ENCODE data around the gene MPRIP.

Gene MPRIP

GRCh38 chr17:17213775-17214174 lies 171.5 kb downstream of the MPRIP start:
- TF ChIP-seq ZNF449 (tag by site-specific recombination; IDR thresholded peaks at IDR 0.05) (no peak), BCL11B (tag by site-specific recombination; IDR thresholded peaks at IDR 0.05; ENCODE audit: low read depth) (no peak), ZFP37 (tag by site-specific recombination; IDR thresholded peaks at IDR 0.05) (no peak), ATF2 (tag by site-specific recombination; IDR thresholded peaks at IDR 0.05; ENCODE audit: low read depth) (no peak), ZNF292 (tag by site-specific recombination; IDR thresholded peaks at IDR 0.05; ENCODE audit: borderline replicate concordance, low read depth) (no peak), ZBTB26 (tag by site-specific recombination; optimal IDR thresholded peaks at IDR 0.05) (no peak), ZNF561 (tag by site-specific recombination; IDR thresholded peaks at IDR 0.05; ENCODE audit: borderline replicate concordance) (no peak), ZNF692 (tag by site-specific recombination; IDR thresholded peaks at IDR 0.05) (no peak), ZNF404 (tag by site-specific recombination; IDR thresholded peaks at IDR 0.05) (no peak)
- Histone ChIP-seq H3K4me1 (ENCODE audit: control insufficient read depth, insufficient read depth, low read length) (no peaks in the 10 kb centered on the region), H3K4me3 (ENCODE audit: low read depth, low read length) (no peak overlapping the region), H3K9me3 (ENCODE audit: control insufficient read depth, insufficient read depth, low read depth, low read length) (no peaks in the 10 kb centered on the region), H3K27ac (ENCODE audit: extremely low read depth, low read depth, low read length) (no peak overlapping the region), H3K36me3 (ENCODE audit: control insufficient read depth in 2 of 2, insufficient read depth in 1 of 2, low read length in 2 of 2) (peaks cover 17 to 69% of the 10 kb centered on the region in 2 experiments)
- CTCF ChIA-PET = interaction anchor here (0.5 kb wide), 1 partner anchor 8 kb away, joined by 3 read pairs; no protein-coding TSS in a partner anchor
- POLR2A ChIA-PET = interaction anchor here (0.7 kb wide), 1 partner anchor 808 kb away, joined by 3 read pairs; no protein-coding TSS in a partner anchor

GRCh38 chr17:17214646-17215436 lies 172.6 kb downstream of the MPRIP start:
- H3K27ac ChIP-seq (ENCODE audit: extremely low read depth, low read depth, low read length) = no peak overlapping the region
- H3K36me3 ChIP-seq (ENCODE audit: control insufficient read depth in 2 of 2, insufficient read depth in 1 of 2, low read length in 2 of 2) = peaks cover 20 to 80% of the 10 kb centered on the region in 2 experiments
- H3K4me3 ChIP-seq (ENCODE audit: low read depth, low read length) = no peak overlapping the region
- TF ChIP-seq ZNF692 (tag by site-specific recombination; IDR thresholded peaks at IDR 0.05) (peak; percentile 46; the same call in 1 of the 2 replicates), OVOL3 (tag by site-specific recombination; IDR thresholded peaks at IDR 0.05) (no peak)
- POLR2A ChIA-PET = no interaction called here
- H3K9me3 ChIP-seq (ENCODE audit: control insufficient read depth, insufficient read depth, low read depth, low read length) = no peaks in the 10 kb centered on the region
- CTCF ChIA-PET = no interaction called here
- H3K4me1 ChIP-seq (ENCODE audit: control insufficient read depth, insufficient read depth, low read length) = no peaks in the 10 kb centered on the region

- CTCF ChIA-PET = no interaction called here
- TF ChIP-seq ZNF518A (tag by site-specific recombination; conservative IDR thresholded peaks at IDR 0.05; ENCODE audit: low read depth) (no peak), BCL11B (tag by site-specific recombination; IDR thresholded peaks at IDR 0.05; ENCODE audit: low read depth) (no peak), ZNF26 (tag by site-specific recombination; IDR thresholded peaks at IDR 0.05) (no peak)
These were observed 173.3 kb downstream of the MPRIP start for GRCh38 chr17:17215575-17215974.

More at GRCh38 chr17:17215575-17215974, 173.3 kb downstream of the MPRIP start:
- no peak overlapping the region for H3K27ac ChIP-seq (ENCODE audit: extremely low read depth, low read depth, low read length)
- H3K36me3 ChIP-seq (ENCODE audit: control insufficient read depth in 2 of 2, insufficient read depth in 1 of 2, low read length in 2 of 2) = peaks cover 20 to 87% of the 10 kb centered on the region in 2 experiments
- POLR2A ChIA-PET = no interaction called here
- H3K4me3 ChIP-seq (ENCODE audit: low read depth, low read length) = no peak overlapping the region
- H3K9me3 ChIP-seq (ENCODE audit: control insufficient read depth, insufficient read depth, low read depth, low read length) = no peaks in the 10 kb centered on the region
- no peaks in the 10 kb centered on the region for H3K4me1 ChIP-seq (ENCODE audit: control insufficient read depth, insufficient read depth, low read length)
